Coronary artery (tissue), 2 donors: ENCODE results near the gene UBE2I.

Experiments used
- DNase-seq: peaks from one replicate; pipeline ENCODE4 v3.0.0-alpha.2; 2017; ENCODE audit warnings: low spot score
- H3K27ac ChIP-seq, 2 donors: fragments of 200-600 bp; sonication (generic); one replicate each; pipeline ENCODE4 v1.5.1; 2016 to 2019
- H3K4me3 ChIP-seq: fragments of 200-600 bp; sonication (generic); 2 replicates; pipeline ENCODE4 v1.5.1; 2016; ENCODE audit warnings: mild to moderate bottlenecking, moderate library complexity
- CTCF ChIP-seq: fragments of 200-600 bp; sonication (generic); IDR thresholded peaks from one replicate; pipeline ENCODE4 v1.5.1; 2019; ENCODE audit warnings: antibody characterized with exemption

The UBE2I gene

GRCh38 chr16:1300664-1301476 is 8.6 kb upstream of the UBE2I start:
- H3K27ac ChIP-seq = no peak overlapping the region
- peak; percentile 69 for TF ChIP-seq CTCF
- no peak for DNase-seq
- peak overlapping the region; percentile 45 for H3K4me3 ChIP-seq

- H3K27ac ChIP-seq = no peak overlapping the region
- TF ChIP-seq CTCF = no peak
- no peak for DNase-seq
- no peak overlapping the region for H3K4me3 ChIP-seq
These were observed 7.9 kb upstream of the UBE2I start for GRCh38 chr16:1301562-1301961.

GRCh38 chr16:1305823-1306222 is 3.6 kb upstream of the UBE2I start:
- no peak overlapping the region for H3K27ac ChIP-seq
- TF ChIP-seq CTCF = no peak
- no peak for DNase-seq
- H3K4me3 ChIP-seq = no peak overlapping the region

- no peak for TF ChIP-seq CTCF
- Histone ChIP-seq H3K4me3 (no peak overlapping the region), H3K27ac (no peak overlapping the region)
These were observed 3.1 kb upstream of the UBE2I start for GRCh38 chr16:1306334-1306733.

GRCh38 chr16:1308036-1308976 is 1.1 kb upstream of the UBE2I start:
- TF ChIP-seq CTCF = no peak
- Histone ChIP-seq H3K27ac (peak overlapping the region; percentile 96 to 97), H3K4me3 (peak overlapping the region; percentile 78)
- no peak for DNase-seq

More at GRCh38 chr16:1306334-1306733, 3.1 kb upstream of the UBE2I start:
- DNase-seq = no peak

GRCh38 chr16:1309888-1310831 is 724 bp downstream of the UBE2I start:
- peak overlapping the region; percentile 78 for H3K4me3 ChIP-seq
- no peak for TF ChIP-seq CTCF
- DNase-seq = no peak
- H3K27ac ChIP-seq = peak overlapping the region; percentile 1 to 96
